NCI-H1092 (cell line): ENCODE measurements around the gene CAMK2D.
A peak's percentile ranks its signal among the peaks of the same experiment; 100 is the strongest.

ENCODE experiments used
- DNase-seq: peaks from one replicate; lab custom pipeline; 2025; lab: John Stamatoyannopoulos, UW

Gene CAMK2D

GRCh38 chr4:113682730-113683537 lies 78.6 kb downstream of the CAMK2D start:
- no peak for DNase-seq

DNA sequence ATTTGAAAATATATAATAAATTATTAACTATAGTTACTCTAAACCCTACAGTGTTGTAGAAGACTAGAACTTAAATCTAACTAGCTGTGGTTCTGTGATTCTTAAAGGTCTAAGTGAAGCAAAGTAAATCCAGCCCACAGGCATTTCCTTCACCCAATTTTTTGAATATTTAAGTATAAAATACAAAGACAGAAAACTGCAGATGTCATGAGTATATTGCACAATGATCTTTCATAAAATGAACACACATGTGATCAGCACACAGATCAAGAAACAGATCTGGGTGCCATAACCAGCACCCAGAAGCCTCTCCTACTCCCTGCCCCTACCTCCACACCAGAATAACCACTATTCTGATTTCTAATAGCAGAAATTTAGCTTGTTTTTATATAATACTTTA lies 82.9 kb downstream of the CAMK2D start:
- no peak for DNase-seq

- no peak for DNase-seq
These were observed 84.2 kb downstream of the CAMK2D start for GRCh38 chr4:113677325-113677724.

- no peak for DNase-seq
These were observed 85.5 kb downstream of the CAMK2D start for GRCh38 chr4:113675731-113676697.

DNA sequence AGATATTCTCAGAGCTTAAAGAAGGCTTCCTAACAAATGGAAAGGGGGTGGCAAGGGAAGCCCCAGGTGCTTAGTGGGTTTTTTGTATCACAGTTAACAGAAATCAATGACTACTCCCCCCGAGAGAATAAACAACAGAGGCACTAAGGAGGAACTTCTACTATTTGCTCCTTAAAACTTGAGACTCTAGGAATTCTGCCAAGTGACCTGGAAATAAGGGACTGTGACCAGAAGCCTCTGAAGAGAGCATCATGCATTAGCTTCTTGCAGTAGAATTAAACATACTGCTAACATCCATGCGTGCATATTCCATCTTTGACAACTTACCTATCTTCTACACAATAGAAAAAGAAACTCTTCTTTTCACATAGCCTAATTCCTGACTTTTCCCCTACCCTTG lies 86.8 kb downstream of the CAMK2D start:
- DNase-seq = no peak

GRCh38 chr4:113674251-113674650 lies 87.3 kb downstream of the CAMK2D start:
- DNase-seq = no peak

- DNase-seq = no peak
These were observed 88.1 kb downstream of the CAMK2D start for GRCh38 chr4:113673450-113673849.

DNA sequence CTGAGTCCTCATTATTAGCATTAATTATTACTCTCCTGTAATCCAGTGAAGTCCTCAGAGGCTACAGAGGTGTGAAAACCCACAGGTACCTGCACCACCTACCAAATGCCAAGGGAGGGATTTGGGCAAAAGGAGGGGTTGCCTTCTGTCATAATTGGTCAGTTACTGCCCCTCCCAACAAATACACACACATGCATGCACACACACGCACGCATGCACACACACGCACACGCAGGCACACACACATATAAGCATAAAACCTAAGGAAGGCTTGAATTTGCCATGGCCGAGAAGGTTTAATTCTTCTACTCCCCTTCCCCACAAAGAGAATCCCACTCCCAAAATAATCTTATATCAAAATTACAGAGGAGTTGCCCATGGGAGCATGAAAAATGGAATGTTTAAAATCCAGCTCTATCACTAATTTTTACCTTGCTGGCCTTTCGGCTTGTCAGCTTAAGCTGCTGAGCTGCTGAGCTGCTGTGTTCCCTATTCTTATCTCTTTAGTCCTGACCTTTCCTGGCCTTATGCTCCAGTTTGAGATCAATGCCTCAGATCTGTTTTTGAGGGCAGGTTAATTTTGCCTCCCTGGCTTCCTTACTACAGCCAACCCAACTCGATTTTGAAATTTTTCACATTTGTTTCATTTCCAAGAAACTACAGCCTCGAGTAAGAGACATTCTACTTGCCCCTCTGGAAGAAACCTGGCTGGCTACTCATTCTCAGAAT lies 95.0 kb downstream of the CAMK2D start:
- DNase-seq = no peak

- DNase-seq = no peak
These were observed 96.5 kb downstream of the CAMK2D start for GRCh38 chr4:113665036-113665435.

DNA sequence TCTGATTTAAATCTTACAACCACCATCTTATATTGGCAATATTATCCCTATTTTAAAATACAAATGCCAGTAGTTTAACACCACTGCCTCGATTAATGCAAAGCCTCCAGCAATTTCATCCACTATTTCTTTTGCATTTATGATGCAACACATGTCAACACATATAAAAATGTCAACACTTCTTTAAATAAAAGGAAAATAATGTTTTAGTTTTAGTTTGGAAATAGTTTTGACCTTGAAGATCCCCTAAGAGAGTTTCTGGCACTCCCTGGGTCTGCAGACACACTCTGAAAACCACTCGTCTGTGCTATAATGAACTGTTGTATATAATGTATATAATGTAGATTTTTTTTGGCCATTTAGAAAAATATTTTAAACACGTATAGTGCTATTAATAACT lies 99.0 kb downstream of the CAMK2D start:
- DNase-seq = no peak

- no peak for DNase-seq
These were observed 102.4 kb downstream of the CAMK2D start for GRCh38 chr4:113659127-113659526.

GRCh38 chr4:113657586-113658233 lies 103.8 kb downstream of the CAMK2D start:
- DNase-seq = no peak

DNA sequence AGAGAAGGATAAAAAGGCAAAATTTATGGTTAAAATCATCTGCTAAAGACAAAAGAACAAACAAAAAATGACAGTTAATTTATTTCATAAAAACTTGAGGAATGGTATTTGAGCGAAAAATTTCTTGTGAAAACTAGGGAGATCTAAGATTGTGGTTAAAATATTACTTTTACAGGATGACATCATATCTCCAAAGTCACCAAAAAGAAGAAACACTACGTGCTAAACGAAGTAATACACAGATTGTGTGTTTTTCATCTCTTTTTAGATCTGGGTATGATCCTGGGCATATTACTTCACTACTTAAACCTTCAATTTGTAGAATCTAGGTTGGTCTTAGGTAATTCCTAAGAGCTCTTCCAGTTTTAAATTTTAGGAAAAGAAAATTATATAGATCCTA lies 107.7 kb downstream of the CAMK2D start:
- DNase-seq = no peak

DNA sequence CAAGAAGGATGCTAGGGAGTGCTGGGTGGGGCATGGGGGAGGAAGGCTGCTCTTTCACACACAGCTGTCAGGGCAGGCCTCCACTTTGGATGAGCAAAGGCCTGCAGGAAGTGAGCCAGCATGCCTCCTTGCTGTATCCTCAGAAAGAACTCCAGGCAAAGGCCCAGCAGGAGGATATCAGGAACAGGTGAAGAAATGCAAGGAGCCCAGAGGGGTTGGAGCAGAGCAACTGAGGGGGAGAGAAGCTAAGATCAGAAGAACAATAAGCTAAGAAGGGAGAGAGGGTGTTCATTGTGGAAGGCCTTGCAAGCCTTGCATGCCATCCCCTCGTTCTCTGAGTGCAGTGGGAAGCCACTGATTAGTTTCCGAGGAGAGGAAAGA lies 115.1 kb downstream of the CAMK2D start:
- DNase-seq = no peak

DNA sequence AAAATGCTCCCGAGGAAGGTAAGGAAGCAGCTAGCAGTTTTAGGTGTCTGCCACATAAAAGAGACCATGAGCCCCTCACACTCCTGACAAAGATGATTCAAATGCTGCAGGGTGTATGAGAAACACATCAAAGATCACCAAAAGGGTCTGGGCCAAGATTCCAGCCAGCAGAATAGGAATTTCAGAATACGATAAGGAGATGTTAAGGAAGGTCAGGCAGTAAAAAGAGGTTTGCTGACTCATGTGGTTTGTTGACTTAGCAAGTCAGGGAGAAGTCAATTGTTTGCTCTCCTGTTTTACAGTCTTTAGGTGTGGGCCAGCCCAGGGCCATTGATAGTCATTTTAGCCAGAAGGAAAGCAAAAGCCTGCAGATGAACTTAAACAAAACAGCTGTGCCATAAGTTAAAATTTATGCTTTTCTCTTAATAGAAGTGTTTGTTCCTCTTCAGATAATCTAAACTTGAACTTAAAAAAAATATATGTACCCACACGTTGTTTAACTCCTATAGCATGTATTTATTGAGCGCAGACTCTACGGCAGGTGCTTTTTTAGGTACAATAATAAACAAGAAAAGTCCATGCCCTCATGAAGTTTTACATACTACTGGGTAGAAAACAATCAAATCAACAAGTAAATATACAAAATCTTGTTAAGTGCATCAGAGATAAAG lies 115.6 kb downstream of the CAMK2D start:
- peak; percentile 8 for DNase-seq

DNA sequence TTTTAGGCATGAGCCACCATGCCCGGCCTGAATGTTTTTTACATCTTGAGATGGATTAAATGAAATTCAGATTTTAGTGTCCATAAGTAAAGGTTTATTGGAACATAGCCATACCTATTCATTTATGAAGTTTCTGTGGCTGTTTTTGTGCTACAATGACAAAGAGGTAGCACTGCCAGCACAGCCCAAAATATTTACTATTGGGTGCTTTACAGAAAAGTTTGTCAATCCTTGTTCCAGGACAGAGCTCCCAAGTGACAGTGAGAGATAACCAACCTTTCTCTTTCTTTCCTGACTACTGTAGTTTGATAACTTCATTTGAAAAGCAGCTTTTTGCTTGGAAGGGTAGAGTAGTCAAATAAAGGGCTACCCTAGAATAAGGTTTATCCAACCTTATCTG lies 116.2 kb downstream of the CAMK2D start:
- DNase-seq = no peak

DNA sequence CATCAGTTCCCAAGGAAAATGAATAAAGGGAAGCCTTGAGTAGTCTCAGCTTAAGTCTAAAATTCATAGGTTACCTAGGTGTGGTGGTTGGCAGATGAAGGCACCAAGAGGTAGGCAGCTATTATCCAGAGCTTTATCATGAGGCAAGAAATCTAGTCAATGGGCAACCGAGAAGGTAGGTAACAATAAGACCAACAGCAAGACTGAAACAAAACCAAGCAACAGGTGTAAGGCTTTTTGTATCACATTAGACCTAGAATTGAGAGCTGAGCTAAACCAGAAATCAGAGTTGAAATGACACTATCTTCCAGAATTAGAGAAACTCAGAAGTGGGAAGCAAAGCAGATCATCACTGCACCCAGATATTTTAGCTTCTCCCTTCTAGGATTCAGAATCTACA lies 117.1 kb downstream of the CAMK2D start:
- DNase-seq = no peak

GRCh38 chr4:113643505-113643904 lies 118.0 kb downstream of the CAMK2D start:
- no peak for DNase-seq

DNA sequence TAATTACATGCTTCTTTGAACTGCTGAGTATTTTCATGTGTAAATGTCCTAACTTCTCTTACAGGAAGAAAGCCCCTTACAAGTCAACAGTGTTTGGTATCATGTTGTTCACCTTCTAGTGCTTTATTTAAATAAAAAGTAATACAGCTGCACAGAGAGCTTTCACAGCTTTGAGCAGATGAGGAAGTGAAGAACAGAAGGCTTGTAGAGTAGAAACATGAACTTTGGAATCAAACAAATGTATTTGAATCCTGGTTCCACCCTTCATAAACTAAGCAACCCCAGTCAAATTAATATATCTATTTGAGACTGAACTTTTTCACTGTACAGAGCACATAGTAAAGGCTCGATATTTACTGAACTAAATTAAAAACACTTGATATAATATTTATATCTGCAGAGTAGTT lies 120.5 kb downstream of the CAMK2D start:
- DNase-seq = no peak

DNA sequence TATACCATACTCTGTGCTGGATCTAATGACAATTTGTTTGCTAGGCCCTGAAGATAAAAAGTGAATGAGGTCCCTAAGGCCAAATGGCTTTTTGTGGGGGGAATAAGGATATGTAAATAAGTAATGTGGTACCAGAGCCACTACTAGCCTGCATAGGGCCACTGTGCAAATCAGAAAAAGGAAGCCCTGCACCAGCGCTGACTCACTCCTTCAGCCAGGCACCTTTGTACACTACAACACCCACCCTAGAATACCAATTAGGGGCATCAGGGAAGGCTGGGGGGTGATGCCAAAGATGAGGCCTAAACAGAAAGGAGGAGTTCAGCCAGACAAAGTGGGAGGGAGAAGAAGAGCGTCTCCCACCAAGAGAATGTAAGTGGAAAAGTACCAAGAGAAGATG lies 122.2 kb downstream of the CAMK2D start:
- no peak for DNase-seq

- DNase-seq = no peak
These were observed 123.0 kb downstream of the CAMK2D start for GRCh38 chr4:113638562-113638832.
